ENCODE data around the gene DPH7. TPM values are rescaled to one million over a fixed set of nuclear protein-coding genes. Genes with fewer than 3 reads are reported as not detected.

The DPH7 gene
- total RNA-seq, 3 donors from 2014 or later (not counting 1 experiment from before 2014, with no cell fraction given) = 39.5 to 51.0 (median 48.5) TPM

DNA sequence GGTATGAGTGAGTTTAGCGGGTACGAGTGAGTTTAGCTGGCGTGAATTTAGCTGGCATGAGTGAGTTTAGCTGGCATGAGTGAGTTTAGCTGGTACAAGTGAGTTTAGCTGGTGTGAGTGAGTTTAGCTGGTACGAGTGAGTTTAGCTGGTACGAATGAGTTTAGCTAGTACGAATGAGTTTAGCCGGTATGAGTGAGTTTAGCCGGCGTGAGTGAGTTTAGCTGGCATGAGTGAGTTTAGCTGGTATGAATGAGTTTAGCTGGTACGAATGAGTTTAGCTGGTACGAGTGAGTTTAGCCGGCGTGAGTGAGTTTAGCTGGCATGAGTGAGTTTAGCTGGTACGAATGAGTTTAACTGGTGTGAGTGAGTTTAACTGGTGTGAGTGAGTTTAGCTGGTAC, 69.5 kb downstream of the DPH7 start:
- H3K4me3 Mint-ChIP-seq = no peak overlapping the region
- no peaks in the 10 kb centered on the region for H3K9me3 Mint-ChIP-seq
- no peak for DNase-seq
- Histone ChIP-seq H3K36me3 (ENCODE audit: control insufficient read depth, insufficient read depth, low read length) (no peaks in the 10 kb centered on the region), H3K4me3 (ENCODE audit: low read length) (no peak overlapping the region), H3K27me3 (ENCODE audit: control insufficient read depth, insufficient read depth, low read length) (no peaks in the 10 kb centered on the region), H3K4me1 (ENCODE audit: control insufficient read depth, insufficient read depth, low read length) (no peaks in the 10 kb centered on the region), H3K27ac (ENCODE audit: low read length) (no peak overlapping the region), H3K9me3 (ENCODE audit: control insufficient read depth, insufficient read depth, low read length) (no peaks in the 10 kb centered on the region)
- TF ChIP-seq, protein P1, sequence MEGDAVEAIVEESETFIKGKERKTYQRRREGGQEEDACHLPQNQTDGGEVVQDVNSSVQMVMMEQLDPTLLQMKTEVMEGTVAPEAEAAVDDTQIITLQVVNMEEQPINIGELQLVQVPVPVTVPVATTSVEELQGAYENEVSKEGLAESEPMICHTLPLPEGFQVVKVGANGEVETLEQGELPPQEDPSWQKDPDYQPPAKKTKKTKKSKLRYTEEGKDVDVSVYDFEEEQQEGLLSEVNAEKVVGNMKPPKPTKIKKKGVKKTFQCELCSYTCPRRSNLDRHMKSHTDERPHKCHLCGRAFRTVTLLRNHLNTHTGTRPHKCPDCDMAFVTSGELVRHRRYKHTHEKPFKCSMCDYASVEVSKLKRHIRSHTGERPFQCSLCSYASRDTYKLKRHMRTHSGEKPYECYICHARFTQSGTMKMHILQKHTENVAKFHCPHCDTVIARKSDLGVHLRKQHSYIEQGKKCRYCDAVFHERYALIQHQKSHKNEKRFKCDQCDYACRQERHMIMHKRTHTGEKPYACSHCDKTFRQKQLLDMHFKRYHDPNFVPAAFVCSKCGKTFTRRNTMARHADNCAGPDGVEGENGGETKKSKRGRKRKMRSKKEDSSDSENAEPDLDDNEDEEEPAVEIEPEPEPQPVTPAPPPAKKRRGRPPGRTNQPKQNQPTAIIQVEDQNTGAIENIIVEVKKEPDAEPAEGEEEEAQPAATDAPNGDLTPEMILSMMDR (IDR thresholded peaks at IDR 0.05) = no peak
- H3K27ac Mint-ChIP-seq = no peak overlapping the region
- no peaks in the 10 kb centered on the region for H3K36me3 Mint-ChIP-seq
- intact Hi-C loops (cut with micrococcal nuclease) = no loop called here
- WGBS (ENCODE audit: insufficient coverage) = 94% methylated on average over 14 of the region's 14 CpGs
- no peaks in the 10 kb centered on the region for H3K27me3 Mint-ChIP-seq (ENCODE audit: low read depth in 2 of 2)
- ATAC-seq = no peak
- H3K4me1 Mint-ChIP-seq = peaks cover 6 to 16% of the 10 kb centered on the region in 2 donors

DNA sequence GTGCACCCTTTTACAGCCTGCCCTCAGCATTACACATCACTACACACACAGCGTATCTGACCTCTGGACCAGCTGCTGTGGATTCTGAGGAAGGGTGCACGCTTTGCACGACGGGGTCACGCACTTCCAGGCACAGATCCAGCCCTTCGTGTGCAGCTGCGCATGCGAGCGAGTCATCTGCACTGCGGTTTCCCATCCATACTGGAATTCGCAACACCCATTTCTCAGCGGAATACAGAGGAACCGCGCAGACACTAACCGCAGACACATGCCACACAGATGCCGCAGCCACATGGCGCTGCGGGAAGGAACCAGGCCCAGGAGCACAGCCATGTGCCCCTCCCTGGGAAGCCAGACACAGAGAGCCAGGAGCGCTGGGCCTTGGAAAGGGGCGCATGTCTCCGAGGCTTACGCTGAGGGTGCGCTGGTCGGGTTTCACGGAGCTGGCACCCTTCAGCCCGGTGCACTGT, 72.0 kb downstream of the DPH7 start:
- no peak overlapping the region for H3K27ac Mint-ChIP-seq

DNA sequence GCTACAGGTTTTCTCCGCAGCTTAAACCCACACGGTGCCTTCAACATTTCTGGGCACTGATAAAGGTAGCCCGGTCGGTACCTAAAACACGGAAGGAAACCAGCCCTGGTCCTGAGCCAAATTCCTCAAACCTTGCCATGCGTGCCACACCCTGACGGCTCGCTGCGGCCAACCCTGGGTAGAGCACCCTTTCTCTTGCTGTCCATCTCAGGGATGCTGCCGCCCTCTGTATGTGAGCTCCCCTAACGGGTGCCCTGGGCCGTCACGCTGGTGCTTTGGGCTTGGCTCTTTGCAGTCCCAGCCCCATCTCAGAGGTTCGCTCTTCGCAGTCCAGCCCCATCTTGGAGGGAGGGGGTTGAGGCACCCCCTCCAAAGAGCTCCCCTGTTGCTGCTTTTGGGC, 72.5 kb downstream of the DPH7 start:
- TF ChIP-seq, protein P1 (IDR thresholded peaks at IDR 0.05) = no peak
- no peaks in the 10 kb centered on the region for H3K9me3 ChIP-seq (ENCODE audit: control insufficient read depth, insufficient read depth, low read length)
- WGBS (ENCODE audit: insufficient coverage) = 94% methylated on average over 15 of the region's 15 CpGs

More for the DNA sequence above, 72.0 kb downstream of the DPH7 start:
- H3K9me3 ChIP-seq (ENCODE audit: control insufficient read depth, insufficient read depth, low read length) = no peaks in the 10 kb centered on the region
- Mint-ChIP-seq H3K4me1 (peaks cover 12 to 14% of the 10 kb centered on the region in 2 donors), H3K36me3 (no peaks in the 10 kb centered on the region), H3K4me3 (no peak overlapping the region), H3K27me3 (ENCODE audit: low read depth in 2 of 2) (no peaks in the 10 kb centered on the region), H3K9me3 (no peaks in the 10 kb centered on the region)
- intact Hi-C loops (cut with micrococcal nuclease) = no loop called here
- no peaks in the 10 kb centered on the region for H3K27me3 ChIP-seq (ENCODE audit: control insufficient read depth, insufficient read depth, low read length)
- no peak for DNase-seq
- no peaks in the 10 kb centered on the region for H3K4me1 ChIP-seq (ENCODE audit: control insufficient read depth, insufficient read depth, low read length)
- 94% methylated on average over 26 of the region's 26 CpGs for WGBS (ENCODE audit: insufficient coverage)
- TF ChIP-seq, protein P1 (IDR thresholded peaks at IDR 0.05) = no peak
- no peak overlapping the region for H3K27ac ChIP-seq (ENCODE audit: low read length)
- no peaks in the 10 kb centered on the region for H3K36me3 ChIP-seq (ENCODE audit: control insufficient read depth, insufficient read depth, low read length)
- no peak overlapping the region for H3K4me3 ChIP-seq (ENCODE audit: low read length)
- no peak for ATAC-seq

More for the DNA sequence above, 72.5 kb downstream of the DPH7 start:
- intact Hi-C loops (cut with micrococcal nuclease) = no loop called here
- Histone ChIP-seq H3K4me3 (ENCODE audit: low read length) (no peak overlapping the region), H3K27ac (ENCODE audit: low read length) (no peak overlapping the region), H3K4me1 (ENCODE audit: control insufficient read depth, insufficient read depth, low read length) (no peaks in the 10 kb centered on the region), H3K36me3 (ENCODE audit: control insufficient read depth, insufficient read depth, low read length) (no peaks in the 10 kb centered on the region), H3K27me3 (ENCODE audit: control insufficient read depth, insufficient read depth, low read length) (no peaks in the 10 kb centered on the region)
- H3K4me3 Mint-ChIP-seq = no peak overlapping the region
- ATAC-seq (no peak), DNase-seq (no peak)
- H3K4me1 Mint-ChIP-seq = peaks cover 12 to 17% of the 10 kb centered on the region in 2 donors
- no peaks in the 10 kb centered on the region for H3K9me3 Mint-ChIP-seq
- no peaks in the 10 kb centered on the region for H3K27me3 Mint-ChIP-seq (ENCODE audit: low read depth in 2 of 2)
- H3K36me3 Mint-ChIP-seq = no peaks in the 10 kb centered on the region
- no peak overlapping the region for H3K27ac Mint-ChIP-seq
